GM21619 (cell line): Measurements from ENCODE around the gene PALD1.

Experiments
- ATAC-seq: cut with Tn5 transposase; IDR thresholded peaks from one replicate; pipeline ENCODE4 v1.9.1; 2021; ENCODE audit not compliant: unreplicated experiment

The PALD1 gene

DNA sequence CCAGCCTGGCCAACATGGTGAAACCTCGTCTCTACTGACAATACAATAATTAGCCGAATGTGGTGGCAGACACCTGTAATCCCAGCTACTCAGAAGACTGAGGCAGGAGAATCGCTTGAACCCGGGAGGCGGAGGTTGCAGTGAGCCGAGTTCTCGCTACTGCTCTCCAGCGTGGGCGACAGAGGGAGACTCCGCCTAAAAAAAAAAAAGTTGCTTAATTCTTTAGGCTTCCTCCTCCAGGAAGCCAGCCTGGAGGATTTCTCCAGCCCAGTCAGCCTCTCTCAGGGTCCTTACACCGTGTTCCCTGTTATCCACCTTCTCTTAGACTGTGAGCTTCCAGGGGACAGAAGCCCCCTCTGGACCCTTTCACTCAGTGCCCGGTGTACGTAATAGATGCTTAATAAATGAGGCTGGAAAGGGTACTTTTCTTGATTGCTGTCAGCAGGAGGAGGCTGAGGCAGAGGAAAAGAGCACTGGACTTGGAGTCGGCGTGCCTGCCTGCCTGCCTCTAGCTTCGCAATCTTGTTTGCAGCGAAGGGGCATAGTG lies 20.7 kb upstream of the PALD1 start:
- ATAC-seq, result no peak

GRCh38 chr10:70458329-70459060 lies 20.1 kb upstream of the PALD1 start:
- ATAC-seq, result no peak

DNA sequence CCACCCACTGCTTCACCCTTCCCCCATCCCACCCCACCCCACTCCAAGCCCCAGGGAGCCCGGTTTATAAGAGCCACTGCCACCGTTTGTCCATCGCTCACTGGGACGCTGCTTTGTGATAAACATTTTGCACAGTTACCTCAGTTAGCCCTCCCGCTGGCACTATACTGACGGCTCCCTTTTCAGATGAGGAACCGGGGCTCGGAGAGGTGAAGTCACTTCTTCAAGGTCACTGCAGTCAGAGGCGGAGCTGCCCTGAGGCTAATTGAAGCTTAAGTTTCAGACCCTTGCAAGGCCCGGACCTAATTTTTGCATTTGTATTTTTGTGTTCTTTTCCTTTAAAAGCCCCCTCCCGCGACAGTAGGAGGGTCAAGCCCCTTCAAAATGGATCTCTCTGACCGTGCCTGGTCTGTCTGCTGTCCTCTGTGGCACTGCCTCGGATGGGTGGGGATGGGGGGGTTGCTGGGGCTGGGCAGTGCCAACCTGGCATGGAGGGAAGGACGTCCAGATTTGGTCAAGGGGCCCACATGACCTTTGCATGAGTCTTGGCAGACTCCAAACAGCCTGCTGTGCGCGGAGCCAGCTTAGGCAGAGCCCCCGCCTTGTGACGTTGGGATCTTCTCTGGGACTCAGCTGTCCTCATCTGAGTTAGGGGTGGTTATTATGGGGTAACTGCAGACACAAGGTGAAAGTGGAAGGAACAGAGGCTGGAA lies 19.4 kb upstream of the PALD1 start:
- no peak for ATAC-seq

DNA sequence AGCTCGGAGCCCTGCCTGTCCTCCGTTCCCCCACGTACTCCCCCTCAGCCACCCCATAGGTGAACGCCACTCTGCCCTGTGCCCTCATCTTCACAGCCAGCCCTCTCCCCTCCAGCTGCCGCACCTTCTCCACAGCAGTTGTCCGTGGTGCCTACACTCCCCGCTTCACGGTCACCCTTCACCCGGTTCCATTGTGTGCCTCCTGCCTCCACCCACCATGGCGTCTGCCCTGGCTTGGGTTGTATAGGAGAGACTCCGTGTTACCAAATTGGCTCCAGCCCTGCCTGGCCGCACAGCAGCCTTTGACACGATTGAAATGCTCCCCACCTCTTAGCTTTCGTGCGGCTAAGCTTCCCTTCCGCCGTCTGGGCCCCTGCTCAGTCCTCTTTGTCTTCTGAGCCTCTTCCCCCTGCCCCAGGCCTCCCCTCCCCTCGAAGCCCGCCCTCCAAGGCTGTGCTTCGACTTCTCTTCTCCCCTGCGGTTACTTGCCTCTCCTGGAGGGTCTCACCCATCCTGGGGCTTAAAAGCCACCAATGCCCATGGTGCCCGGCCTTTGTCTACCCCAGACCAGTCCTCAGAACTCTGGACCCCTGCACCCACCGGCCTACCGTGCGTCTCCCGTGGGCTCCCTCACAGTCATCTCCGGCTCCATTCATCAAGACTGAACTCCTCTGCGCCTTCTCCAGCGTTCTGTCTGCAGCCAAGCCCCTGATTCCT lies 18.6 kb upstream of the PALD1 start:
- ATAC-seq, result no peak

DNA sequence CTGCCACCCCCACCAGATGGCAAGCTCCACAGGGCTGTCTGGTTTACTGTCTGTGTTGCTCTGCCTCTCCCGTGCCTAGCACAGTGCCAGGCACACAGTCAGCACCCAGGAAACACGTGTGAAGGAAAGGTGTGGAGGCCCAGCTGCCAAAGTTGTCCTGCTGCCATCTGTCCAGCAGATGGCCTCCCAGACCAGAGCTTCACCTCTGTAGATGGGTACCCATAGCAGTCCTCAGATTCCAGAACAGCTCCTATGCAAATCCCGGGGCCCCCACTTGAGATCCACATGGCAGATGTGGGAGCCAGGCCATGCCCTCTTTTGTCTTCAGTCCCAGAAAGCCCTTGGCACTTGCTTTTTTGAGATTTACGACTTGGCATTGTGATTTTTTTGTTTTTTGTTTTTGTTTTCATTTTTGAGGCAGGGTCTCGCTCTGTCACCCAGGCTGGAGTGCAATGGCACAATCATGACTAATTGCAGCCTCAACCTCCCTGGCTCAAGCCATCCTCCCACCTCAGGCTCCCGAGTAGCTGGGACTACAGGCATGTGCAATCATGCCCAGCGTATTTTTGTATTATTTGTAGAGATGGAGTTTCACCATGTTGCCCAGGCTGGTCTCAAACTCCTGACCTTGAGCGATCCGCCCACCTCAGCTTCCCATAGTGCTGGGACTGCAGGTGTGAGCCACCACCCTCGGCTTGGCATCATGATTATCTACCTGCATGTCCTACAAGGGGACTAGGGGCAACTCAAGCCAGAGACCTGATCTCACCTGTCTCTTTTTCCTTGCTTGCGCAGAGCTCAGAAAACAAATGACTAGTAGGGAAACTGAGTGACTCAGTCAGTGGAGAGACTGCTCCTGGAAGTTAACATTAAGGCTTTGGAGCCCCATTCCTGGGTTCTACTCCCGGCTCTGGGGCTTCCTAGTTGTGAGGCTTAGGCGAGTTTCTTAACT lies 16.9 kb upstream of the PALD1 start:
- no peak for ATAC-seq

DNA sequence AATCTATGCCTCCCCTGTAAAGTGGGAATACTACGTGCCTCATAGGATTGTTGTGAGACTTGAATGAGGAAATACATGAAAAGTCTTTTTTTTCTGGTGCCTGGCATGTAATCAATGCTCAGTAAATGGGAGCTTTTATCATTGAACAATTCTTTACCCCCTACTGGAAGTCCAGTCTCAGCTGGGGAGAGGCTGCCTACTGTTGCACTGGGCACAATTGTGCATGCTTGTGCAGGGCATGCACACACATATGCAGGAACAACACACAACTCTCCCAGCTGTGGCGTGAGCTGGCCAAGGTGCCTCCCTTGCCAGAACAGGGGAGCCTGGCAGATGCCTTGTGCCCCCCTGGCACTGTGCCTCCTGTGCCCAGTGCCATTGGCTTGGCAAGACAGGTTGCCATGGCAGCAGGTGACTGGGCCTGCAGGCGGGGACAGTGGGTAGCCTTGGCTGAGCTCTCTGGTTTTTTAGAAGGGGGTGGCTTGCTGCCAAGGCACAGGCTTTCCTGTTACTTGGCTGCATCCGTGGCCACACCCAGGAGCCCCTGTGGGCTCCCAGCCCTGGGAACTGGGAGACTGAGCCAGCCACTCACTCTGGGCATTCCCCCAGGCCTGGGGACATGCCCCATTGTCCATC lies 16.1 kb upstream of the PALD1 start:
- no peak for ATAC-seq

- no peak for ATAC-seq
These were observed 13.3 kb upstream of the PALD1 start for GRCh38 chr10:70465278-70465677.

- ATAC-seq, result no peak
These were observed 12.7 kb upstream of the PALD1 start for GRCh38 chr10:70465832-70466231.

DNA sequence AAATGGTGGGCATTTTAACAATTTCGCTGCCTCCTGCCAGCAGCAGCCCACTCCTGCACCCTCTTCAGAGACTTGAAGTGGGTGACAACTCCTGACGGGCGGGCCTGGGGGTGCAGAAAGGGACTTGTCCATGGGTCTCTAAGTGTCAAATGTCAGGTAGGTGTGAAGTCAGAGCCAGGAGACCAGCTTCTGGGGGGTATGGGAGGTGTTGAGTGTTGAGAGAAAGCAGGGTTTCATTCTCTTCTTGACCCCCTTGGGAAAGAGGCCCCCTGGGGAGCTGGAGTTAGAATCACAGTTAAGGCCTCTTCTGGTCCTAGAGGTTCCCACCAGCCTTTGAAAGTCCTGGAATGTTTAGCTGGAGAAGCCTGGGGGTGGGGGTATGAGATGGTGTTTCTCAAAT lies 11.6 kb upstream of the PALD1 start:
- no peak for ATAC-seq

DNA sequence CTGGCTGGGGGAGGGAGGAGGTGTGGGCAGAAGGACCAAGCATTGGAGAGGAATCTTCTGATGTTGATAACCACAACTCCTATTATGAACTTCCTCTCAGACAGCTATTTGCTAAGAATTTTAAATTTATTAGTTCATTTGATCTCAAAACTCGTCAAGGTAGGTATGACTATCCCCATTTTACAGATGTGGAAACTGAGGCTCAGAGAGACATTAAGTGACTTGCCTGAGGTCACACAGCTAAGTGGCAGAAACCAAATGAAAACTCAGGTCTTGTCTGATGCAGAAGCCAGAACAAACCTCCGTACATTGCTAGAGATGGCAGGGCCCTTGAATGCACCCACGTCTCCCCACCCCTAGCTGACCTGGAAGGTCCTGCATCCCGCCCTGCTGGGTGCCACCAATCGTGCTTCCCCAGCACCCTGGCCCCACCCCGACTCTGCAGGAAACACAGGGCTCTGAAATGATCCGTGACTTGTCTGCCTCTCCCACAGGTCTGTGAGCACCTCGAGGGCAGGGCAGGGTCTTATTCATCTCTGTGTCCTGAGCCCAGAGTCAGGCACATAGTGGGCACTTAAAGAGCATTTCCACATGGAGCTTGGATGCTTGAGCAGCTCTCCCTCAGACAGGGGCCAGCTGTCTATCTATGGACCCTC lies 5.6 kb upstream of the PALD1 start:
- ATAC-seq, result no peak

DNA sequence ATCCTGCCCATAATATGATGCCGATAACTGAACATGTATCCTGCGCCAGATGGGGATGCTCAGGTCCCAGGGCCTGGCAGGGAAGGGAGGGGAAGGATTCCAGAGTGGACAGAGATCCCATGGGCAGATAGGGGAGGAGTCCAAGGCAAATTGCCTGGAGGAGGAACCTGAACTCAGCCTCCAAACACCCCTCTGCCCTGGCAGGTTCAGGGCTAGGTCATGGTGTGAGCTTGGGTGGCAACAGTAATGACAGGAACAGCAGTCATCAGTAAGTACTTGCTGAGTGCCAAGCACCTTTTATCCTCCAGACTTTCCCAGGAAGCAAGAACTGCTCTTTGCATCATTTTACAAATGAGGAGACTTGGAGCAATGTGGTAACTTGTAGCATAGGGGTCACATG lies 3.8 kb upstream of the PALD1 start:
- ATAC-seq, result no peak

- ATAC-seq, result no peak
These were observed 2.9 kb upstream of the PALD1 start for GRCh38 chr10:70475661-70476060.

DNA sequence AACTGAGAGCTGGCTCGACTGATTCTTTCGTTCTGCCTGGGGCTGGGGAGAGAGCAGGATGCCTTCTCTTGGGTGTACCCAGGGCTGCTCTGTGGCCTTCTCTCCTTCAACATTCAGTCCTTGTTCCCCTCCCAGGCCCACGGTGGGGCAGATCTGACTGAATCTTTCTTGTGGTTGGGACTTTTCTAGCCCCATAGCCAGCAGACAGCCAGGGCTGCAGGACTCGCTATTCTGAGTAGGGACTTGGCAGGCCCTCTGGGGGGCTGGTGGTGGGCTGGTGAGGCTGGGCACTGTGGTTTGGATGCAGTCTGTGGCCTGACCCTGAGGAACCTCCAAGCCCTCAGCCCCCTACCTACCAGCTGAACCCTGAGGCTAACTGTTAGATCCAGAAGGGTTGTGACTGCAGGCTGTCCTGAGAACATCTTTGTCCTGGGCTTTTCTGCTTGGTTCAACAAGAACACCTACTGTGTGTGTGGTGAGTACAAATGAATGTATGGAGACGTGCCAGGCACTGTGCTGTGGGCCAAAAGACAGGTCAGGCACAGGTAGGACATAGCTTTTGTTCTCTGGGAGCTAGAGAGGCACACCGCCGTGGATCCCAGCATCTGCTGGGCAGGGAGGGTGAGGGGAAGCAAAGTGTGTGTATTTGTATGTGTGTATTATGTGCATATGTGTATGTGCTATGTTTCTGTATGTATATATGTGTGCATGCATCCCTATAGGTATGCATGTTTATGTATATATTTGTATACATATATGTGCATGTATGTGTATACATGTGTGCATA lies 2.1 kb upstream of the PALD1 start:
- ATAC-seq, result no peak

GRCh38 chr10:70477661-70478162 lies 855 bp upstream of the PALD1 start:
- no peak for ATAC-seq

DNA sequence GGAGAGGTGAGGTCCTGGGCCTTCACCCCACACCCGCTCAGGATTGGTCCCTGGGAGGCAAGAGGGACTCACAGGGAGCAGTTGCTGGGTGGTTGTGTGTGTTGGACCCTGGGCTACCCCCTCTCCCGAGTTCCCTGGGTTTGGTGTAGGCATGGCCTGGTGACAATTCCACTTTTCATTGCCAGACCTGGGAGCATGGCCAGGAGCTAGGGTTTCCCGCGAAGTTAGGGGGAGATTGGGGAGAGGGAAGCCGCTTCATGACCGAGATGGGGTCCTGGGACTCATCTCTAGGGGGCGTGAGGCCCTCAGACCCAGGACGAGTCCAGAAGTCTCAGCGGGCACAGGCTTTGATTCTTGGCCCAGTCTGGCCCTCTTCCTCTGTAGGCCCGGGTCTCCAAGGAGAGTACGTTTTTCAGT lies 606 bp downstream of the PALD1 start:
- ATAC-seq, result no peak

GRCh38 chr10:70479626-70480238 lies 1.2 kb downstream of the PALD1 start:
- no peak for ATAC-seq

- no peak for ATAC-seq
These were observed 1.8 kb downstream of the PALD1 start for GRCh38 chr10:70480239-70480861.

GRCh38 chr10:70481105-70481504 lies 2.5 kb downstream of the PALD1 start:
- no peak for ATAC-seq
